Activated CD4-positive, alpha-beta T cell treated with anti-CD3 and anti-CD28 coated beads, Interleukin-2, amount 10 ng/mL, durations not matched to agents 7 days and 5 days (primary cell): ENCODE results near the gene MYO9A. TPM values are rescaled to one million over a fixed set of nuclear protein-coding genes. Genes with fewer than 3 reads are reported as not detected.
A peak's percentile ranks its signal among the peaks of the same experiment; 100 is the strongest.

Experiments used
- CTCF ChIA-PET: fragments of 350-600 bp; sonication (Branson Sonifier 250); formaldehyde crosslinking; loops from one replicate; lab custom pipeline; 2021; ENCODE audit warnings: antibody characterized with exemption; lab: Charles Lee
- POLR2A ChIA-PET: fragments of 350-600 bp; sonication (Branson Sonifier 250); formaldehyde crosslinking; loops from one replicate; lab custom pipeline; 2021; ENCODE audit warnings: antibody characterized with exemption; lab: Charles Lee
- DNase-seq: peaks from one replicate; pipeline ENCODE4 v3.0.0-alpha.2; 2020
- H3K27ac Mint-ChIP-seq: one replicate; pipeline ENCODE4 v1.8.0; 2021; ENCODE audit warnings: mild to moderate bottlenecking, moderate library complexity, mixed read lengths
- H3K27me3 Mint-ChIP-seq: one replicate; pipeline ENCODE4 v1.8.0; 2021; ENCODE audit warnings: mixed read lengths
- H3K36me3 Mint-ChIP-seq: one replicate; pipeline ENCODE4 v1.8.0; 2021; ENCODE audit warnings: low read depth, mixed read lengths
- H3K4me1 Mint-ChIP-seq: one replicate; pipeline ENCODE4 v1.8.0; 2021; ENCODE audit warnings: mixed read lengths
- H3K4me3 Mint-ChIP-seq: one replicate; pipeline ENCODE4 v1.8.0; 2021; ENCODE audit warnings: mild to moderate bottlenecking, moderate library complexity, mixed read lengths
- H3K9me3 Mint-ChIP-seq: one replicate; pipeline ENCODE4 v1.8.0; 2021; ENCODE audit warnings: mixed read lengths
- total RNA-seq, 2 experiments: library from RNA; stranded (reverse); gene quantifications; one replicate each; pipeline ENCODE4 v1.2.3, GENCODE V29; 2021

Gene MYO9A
- total RNA-seq, 2 experiments from 2014 or later = 21.8 to 24.1 TPM

- CTCF ChIA-PET = no interaction called here
- no peak overlapping the region for H3K4me3 Mint-ChIP-seq
- H3K9me3 Mint-ChIP-seq = no peaks in the 10 kb centered on the region
- no peaks in the 10 kb centered on the region for H3K27me3 Mint-ChIP-seq
- no peaks in the 10 kb centered on the region for H3K4me1 Mint-ChIP-seq
- H3K27ac Mint-ChIP-seq = no peak overlapping the region
- no peak for DNase-seq
- no peaks in the 10 kb centered on the region for H3K36me3 Mint-ChIP-seq
- POLR2A ChIA-PET = no interaction called here
These were observed 14.0 kb upstream of the MYO9A start for GRCh38 chr15:72131922-72132321.

- Mint-ChIP-seq H3K27ac (no peak overlapping the region), H3K4me3 (no peak overlapping the region), H3K27me3 (no peaks in the 10 kb centered on the region), H3K36me3 (no peaks in the 10 kb centered on the region), H3K4me1 (no peaks in the 10 kb centered on the region), H3K9me3 (no peaks in the 10 kb centered on the region)
- ChIA-PET POLR2A (no interaction called here), CTCF (interaction anchor here (0.6 to 1.2 kb wide), 2 partner anchors 38 to 391 kb away, joined by 3 to 4 read pairs; no protein-coding TSS in a partner anchor)
- DNase-seq = no peak
These were observed 12.3 kb upstream of the MYO9A start for GRCh38 chr15:72130272-72130671.

GRCh38 chr15:72128359-72128758, 10.4 kb upstream of the MYO9A start:
- CTCF ChIA-PET = interaction anchor here (0.6 to 1.4 kb wide), 4 partner anchors 8 to 543 kb away, joined by 3 to 9 read pairs (median 3); no protein-coding TSS in a partner anchor
- Mint-ChIP-seq H3K4me1 (no peaks in the 10 kb centered on the region), H3K9me3 (no peaks in the 10 kb centered on the region), H3K4me3 (no peak overlapping the region), H3K27ac (no peak overlapping the region), H3K27me3 (no peaks in the 10 kb centered on the region), H3K36me3 (no peaks in the 10 kb centered on the region)
- no peak for DNase-seq
- POLR2A ChIA-PET = no interaction called here

DNA sequence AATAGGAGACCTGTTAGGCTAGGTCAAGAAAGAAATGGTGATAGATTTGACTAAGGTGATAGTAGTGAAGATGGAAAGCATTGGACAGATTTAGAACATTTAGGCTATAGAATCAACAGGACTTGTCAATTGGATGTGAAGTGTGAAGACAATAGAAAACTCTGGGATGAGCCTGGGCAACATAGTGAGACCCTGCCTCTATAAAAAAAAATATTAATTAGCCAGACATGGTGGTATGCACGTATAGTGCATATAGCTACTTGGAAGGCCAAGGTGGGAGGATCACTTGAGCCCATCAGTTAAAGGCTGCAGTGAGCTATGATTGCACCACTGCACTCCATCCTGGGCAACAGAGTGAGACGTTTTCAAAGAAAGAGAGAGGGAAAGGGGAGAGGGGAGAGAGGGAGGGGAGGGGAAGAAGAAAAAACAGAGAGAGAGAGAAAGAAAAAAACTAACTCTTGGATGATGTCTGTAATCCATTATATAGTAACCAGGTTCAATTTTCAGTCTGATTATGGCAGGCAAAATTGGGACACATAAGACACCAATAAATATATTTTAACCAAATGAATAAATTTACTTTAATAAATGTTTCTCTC, 9.9 kb upstream of the MYO9A start:
- no peak for DNase-seq
- no peaks in the 10 kb centered on the region for H3K4me1 Mint-ChIP-seq
- no peaks in the 10 kb centered on the region for H3K27me3 Mint-ChIP-seq
- CTCF ChIA-PET = interaction anchor here (0.6 to 1.2 kb wide), 4 partner anchors 12 to 544 kb away, joined by 3 to 4 read pairs (median 3); no protein-coding TSS in a partner anchor
- POLR2A ChIA-PET = no interaction called here
- no peaks in the 10 kb centered on the region for H3K9me3 Mint-ChIP-seq
- no peak overlapping the region for H3K4me3 Mint-ChIP-seq
- H3K27ac Mint-ChIP-seq = no peak overlapping the region
- no peaks in the 10 kb centered on the region for H3K36me3 Mint-ChIP-seq

- no peaks in the 10 kb centered on the region for H3K27me3 Mint-ChIP-seq
- DNase-seq = no peak
- no peaks in the 10 kb centered on the region for H3K36me3 Mint-ChIP-seq
- no peak overlapping the region for H3K27ac Mint-ChIP-seq
- no peaks in the 10 kb centered on the region for H3K9me3 Mint-ChIP-seq
- POLR2A ChIA-PET = no interaction called here
- peaks cover 5% of the 10 kb centered on the region for H3K4me1 Mint-ChIP-seq
- CTCF ChIA-PET = interaction anchor here (1.2 kb wide), 1 partner anchor 10 kb away, joined by 3 read pairs; no protein-coding TSS in a partner anchor
- no peak overlapping the region for H3K4me3 Mint-ChIP-seq
These were observed 6.3 kb upstream of the MYO9A start for GRCh38 chr15:72124218-72124617.

GRCh38 chr15:72117486-72118016, 399 bp downstream of the MYO9A start:
- ChIA-PET CTCF (no interaction called here), POLR2A (interaction anchor here (0.6 kb wide), 1 partner anchor 61 kb away, joined by 4 read pairs; no protein-coding TSS in a partner anchor)
- Mint-ChIP-seq H3K27me3 (peaks cover 11% of the 10 kb centered on the region), H3K27ac (peak overlapping the region; percentile 98), H3K9me3 (no peaks in the 10 kb centered on the region), H3K36me3 (no peaks in the 10 kb centered on the region), H3K4me3 (peak overlapping the region; percentile 95), H3K4me1 (peaks cover 35% of the 10 kb centered on the region)
- peak; percentile 71 for DNase-seq

GRCh38 chr15:72116731-72117485, 1.0 kb downstream of the MYO9A start:
- Mint-ChIP-seq H3K4me3 (peak overlapping the region; percentile 95), H3K27ac (peak overlapping the region; percentile 88), H3K9me3 (no peaks in the 10 kb centered on the region), H3K4me1 (peaks cover 35% of the 10 kb centered on the region), H3K36me3 (no peaks in the 10 kb centered on the region), H3K27me3 (peaks cover 11% of the 10 kb centered on the region)
- ChIA-PET POLR2A (no interaction called here), CTCF (no interaction called here)
- no peak for DNase-seq

GRCh38 chr15:72113347-72114031, 4.5 kb downstream of the MYO9A start:
- Mint-ChIP-seq H3K27me3 (peaks cover 11% of the 10 kb centered on the region), H3K4me1 (peaks cover 23% of the 10 kb centered on the region), H3K36me3 (no peaks in the 10 kb centered on the region), H3K4me3 (no peak overlapping the region), H3K27ac (no peak overlapping the region), H3K9me3 (no peaks in the 10 kb centered on the region)
- CTCF ChIA-PET = no interaction called here
- POLR2A ChIA-PET = interaction anchor here (0.7 kb wide), 1 partner anchor 60 kb away, joined by 3 read pairs; no protein-coding TSS in a partner anchor
- no peak for DNase-seq

GRCh38 chr15:72112805-72113204, 5.1 kb downstream of the MYO9A start:
- no peak overlapping the region for H3K4me3 Mint-ChIP-seq
- CTCF ChIA-PET = interaction anchor here (0.9 kb wide), 1 partner anchor 21 kb away, joined by 4 read pairs; no protein-coding TSS in a partner anchor
- POLR2A ChIA-PET = no interaction called here

GRCh38 chr15:72112116-72112515, 5.8 kb downstream of the MYO9A start:
- H3K9me3 Mint-ChIP-seq = no peaks in the 10 kb centered on the region
- H3K4me3 Mint-ChIP-seq = no peak overlapping the region
- H3K36me3 Mint-ChIP-seq = no peaks in the 10 kb centered on the region
- H3K27ac Mint-ChIP-seq = no peak overlapping the region
- no peak for DNase-seq
- ChIA-PET CTCF (interaction anchor here (0.9 kb wide), 1 partner anchor 20 kb away, joined by 4 read pairs; no protein-coding TSS in a partner anchor), POLR2A (no interaction called here)
- H3K27me3 Mint-ChIP-seq = peaks cover 11% of the 10 kb centered on the region
- H3K4me1 Mint-ChIP-seq = peaks cover 22% of the 10 kb centered on the region

More at GRCh38 chr15:72112805-72113204, 5.1 kb downstream of the MYO9A start:
- H3K27me3 Mint-ChIP-seq = peaks cover 11% of the 10 kb centered on the region
- H3K36me3 Mint-ChIP-seq = no peaks in the 10 kb centered on the region
- H3K27ac Mint-ChIP-seq = no peak overlapping the region
- H3K4me1 Mint-ChIP-seq = peaks cover 23% of the 10 kb centered on the region
- no peak for DNase-seq
- no peaks in the 10 kb centered on the region for H3K9me3 Mint-ChIP-seq

DNA sequence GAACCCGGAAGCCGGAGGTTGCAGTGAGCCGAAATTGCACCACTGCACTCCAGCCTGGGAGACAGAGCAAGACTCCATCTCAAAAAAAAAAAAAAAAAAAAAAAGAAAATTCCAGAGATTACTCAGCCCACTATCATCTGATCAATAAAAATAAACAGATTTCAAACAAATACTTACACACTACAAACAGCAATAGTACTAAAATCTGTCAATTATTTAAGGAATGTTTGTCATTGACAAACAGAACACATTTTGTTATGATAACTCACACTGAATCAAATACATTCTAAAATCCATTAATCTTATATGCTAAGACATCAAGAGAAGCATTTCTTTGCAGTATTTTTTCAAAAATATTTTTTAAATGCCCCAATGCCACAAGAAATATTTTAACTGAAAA, 7.6 kb downstream of the MYO9A start:
- Mint-ChIP-seq H3K9me3 (no peaks in the 10 kb centered on the region), H3K4me3 (no peak overlapping the region), H3K27ac (no peak overlapping the region), H3K4me1 (peaks cover 8% of the 10 kb centered on the region), H3K27me3 (peaks cover 4% of the 10 kb centered on the region), H3K36me3 (no peaks in the 10 kb centered on the region)
- POLR2A ChIA-PET = no interaction called here
- CTCF ChIA-PET = no interaction called here
- DNase-seq = no peak

DNA sequence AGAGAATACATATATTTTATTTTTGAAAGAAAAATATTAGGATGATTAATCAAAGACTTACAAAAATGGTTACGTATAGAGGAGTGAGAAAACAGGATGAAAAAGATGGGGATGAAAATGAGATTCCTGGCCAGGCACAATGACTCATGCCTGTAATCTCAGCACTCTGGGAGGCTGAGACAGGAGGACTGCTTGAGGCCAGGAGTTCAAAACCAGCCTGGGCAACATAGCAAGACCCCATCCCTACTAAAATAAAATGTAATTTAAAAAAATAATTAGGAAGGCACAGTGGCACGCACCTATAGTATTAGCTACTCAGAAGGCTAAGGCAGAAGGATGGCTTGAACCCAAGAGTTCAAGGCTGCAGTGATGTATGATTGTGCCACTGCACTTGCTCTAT, 11.9 kb downstream of the MYO9A start:
- POLR2A ChIA-PET = no interaction called here
- Mint-ChIP-seq H3K4me1 (no peaks in the 10 kb centered on the region), H3K36me3 (no peaks in the 10 kb centered on the region), H3K9me3 (no peaks in the 10 kb centered on the region), H3K27me3 (no peaks in the 10 kb centered on the region), H3K4me3 (no peak overlapping the region), H3K27ac (no peak overlapping the region)
- CTCF ChIA-PET = no interaction called here
- DNase-seq = no peak
